HG02852 (cell line): ENCODE results near the gene EFCAB6.

Experiments
- ATAC-seq: cut with Tn5 transposase; IDR thresholded peaks from one replicate; pipeline ENCODE4 v1.9.1; 2021; ENCODE audit warnings: mild to moderate bottlenecking, moderate library complexity; ENCODE audit not compliant: unreplicated experiment

Gene EFCAB6

GRCh38 chr22:43533656-43534428 lies 278.3 kb downstream of the EFCAB6 start:
- ATAC-seq: no peak

GRCh38 chr22:43533156-43533530 lies 279.0 kb downstream of the EFCAB6 start:
- ATAC-seq: no peak

- ATAC-seq: no peak
These were observed 279.6 kb downstream of the EFCAB6 start for GRCh38 chr22:43532301-43533155.

GRCh38 chr22:43531651-43532050 lies 280.5 kb downstream of the EFCAB6 start:
- no peak for ATAC-seq

GRCh38 chr22:43530349-43531201 lies 281.5 kb downstream of the EFCAB6 start:
- ATAC-seq: no peak

GRCh38 chr22:43529934-43530333 lies 282.2 kb downstream of the EFCAB6 start:
- ATAC-seq: no peak

GRCh38 chr22:43529461-43529860 lies 282.6 kb downstream of the EFCAB6 start:
- no peak for ATAC-seq

GRCh38 chr22:43528601-43529360 lies 283.3 kb downstream of the EFCAB6 start:
- ATAC-seq: no peak

- ATAC-seq: no peak
These were observed 285.2 kb downstream of the EFCAB6 start for GRCh38 chr22:43526946-43527345.

- ATAC-seq: no peak
These were observed 285.9 kb downstream of the EFCAB6 start for GRCh38 chr22:43526117-43526655.

GRCh38 chr22:43521716-43522115 lies 290.4 kb downstream of the EFCAB6 start:
- ATAC-seq: no peak

- no peak for ATAC-seq
These were observed 291.5 kb downstream of the EFCAB6 start for GRCh38 chr22:43520632-43521039.

- ATAC-seq: no peak
These were observed 295.0 kb downstream of the EFCAB6 start for GRCh38 chr22:43516996-43517635.

- ATAC-seq: no peak
These were observed 295.7 kb downstream of the EFCAB6 start for GRCh38 chr22:43516386-43516785.

- ATAC-seq: no peak
These were observed 296.2 kb downstream of the EFCAB6 start for GRCh38 chr22:43515902-43516301.

GRCh38 chr22:43515411-43515810 lies 296.7 kb downstream of the EFCAB6 start:
- ATAC-seq: no peak

- ATAC-seq: no peak
These were observed 297.5 kb downstream of the EFCAB6 start for GRCh38 chr22:43514476-43515157.

GRCh38 chr22:43512279-43512678 lies 299.8 kb downstream of the EFCAB6 start:
- no peak for ATAC-seq

GRCh38 chr22:43511276-43511910 lies 300.7 kb downstream of the EFCAB6 start:
- no peak for ATAC-seq
